GM12872 (cell line): Measurements from ENCODE around the gene SNRPE.

Experiments used
- TF ChIP-seq, protein P1 (sequence below): IDR thresholded peaks from 3 replicates; pipeline ENCODE4 v1.5.1; 2011; ENCODE audit warnings: low read depth, mild to moderate bottlenecking, low read length, moderate library complexity; ENCODE audit not compliant: insufficient read depth

SNRPE gene

DNA sequence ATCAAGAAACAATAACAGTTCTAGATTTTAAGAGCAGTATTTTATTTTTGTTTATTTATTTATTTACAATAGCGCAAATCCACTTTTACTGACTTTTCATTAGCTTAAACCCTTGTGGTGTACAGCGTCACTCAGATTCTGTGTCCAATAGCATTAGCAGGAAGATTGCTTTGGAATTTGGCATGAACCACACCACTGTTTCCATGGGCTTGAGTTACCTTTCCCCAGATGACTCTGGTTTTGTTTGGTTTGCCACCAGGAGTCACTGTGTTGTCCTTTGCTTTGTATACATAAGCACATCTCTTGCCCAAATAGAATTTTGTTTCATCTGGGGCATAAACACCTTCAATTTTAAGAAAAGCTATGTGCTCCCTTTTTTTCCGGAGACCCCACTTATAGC is 25.9 kb upstream of the SNRPE start:
- TF ChIP-seq, protein P1, sequence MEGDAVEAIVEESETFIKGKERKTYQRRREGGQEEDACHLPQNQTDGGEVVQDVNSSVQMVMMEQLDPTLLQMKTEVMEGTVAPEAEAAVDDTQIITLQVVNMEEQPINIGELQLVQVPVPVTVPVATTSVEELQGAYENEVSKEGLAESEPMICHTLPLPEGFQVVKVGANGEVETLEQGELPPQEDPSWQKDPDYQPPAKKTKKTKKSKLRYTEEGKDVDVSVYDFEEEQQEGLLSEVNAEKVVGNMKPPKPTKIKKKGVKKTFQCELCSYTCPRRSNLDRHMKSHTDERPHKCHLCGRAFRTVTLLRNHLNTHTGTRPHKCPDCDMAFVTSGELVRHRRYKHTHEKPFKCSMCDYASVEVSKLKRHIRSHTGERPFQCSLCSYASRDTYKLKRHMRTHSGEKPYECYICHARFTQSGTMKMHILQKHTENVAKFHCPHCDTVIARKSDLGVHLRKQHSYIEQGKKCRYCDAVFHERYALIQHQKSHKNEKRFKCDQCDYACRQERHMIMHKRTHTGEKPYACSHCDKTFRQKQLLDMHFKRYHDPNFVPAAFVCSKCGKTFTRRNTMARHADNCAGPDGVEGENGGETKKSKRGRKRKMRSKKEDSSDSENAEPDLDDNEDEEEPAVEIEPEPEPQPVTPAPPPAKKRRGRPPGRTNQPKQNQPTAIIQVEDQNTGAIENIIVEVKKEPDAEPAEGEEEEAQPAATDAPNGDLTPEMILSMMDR = no peak

DNA sequence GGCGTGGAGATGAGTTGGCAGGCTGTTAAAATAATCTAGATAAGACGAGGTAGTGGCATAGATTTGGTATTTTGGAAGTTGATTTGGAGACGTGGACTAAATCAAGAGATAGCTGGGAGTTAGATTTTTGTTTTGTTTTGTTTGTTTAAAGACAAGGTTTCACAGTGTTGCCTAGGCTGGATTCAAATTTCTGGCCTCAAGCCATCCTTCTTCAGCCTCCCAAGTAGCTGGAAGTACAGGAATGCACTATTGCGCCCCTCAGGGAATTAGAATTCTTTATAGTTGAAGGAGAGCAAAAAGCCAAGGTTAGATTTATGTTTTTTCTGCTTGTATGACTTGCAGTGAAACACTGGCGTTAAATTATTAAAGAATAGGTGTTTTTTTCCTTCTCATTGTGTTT is 22.3 kb upstream of the SNRPE start:
- TF ChIP-seq, protein P1 = no peak

DNA sequence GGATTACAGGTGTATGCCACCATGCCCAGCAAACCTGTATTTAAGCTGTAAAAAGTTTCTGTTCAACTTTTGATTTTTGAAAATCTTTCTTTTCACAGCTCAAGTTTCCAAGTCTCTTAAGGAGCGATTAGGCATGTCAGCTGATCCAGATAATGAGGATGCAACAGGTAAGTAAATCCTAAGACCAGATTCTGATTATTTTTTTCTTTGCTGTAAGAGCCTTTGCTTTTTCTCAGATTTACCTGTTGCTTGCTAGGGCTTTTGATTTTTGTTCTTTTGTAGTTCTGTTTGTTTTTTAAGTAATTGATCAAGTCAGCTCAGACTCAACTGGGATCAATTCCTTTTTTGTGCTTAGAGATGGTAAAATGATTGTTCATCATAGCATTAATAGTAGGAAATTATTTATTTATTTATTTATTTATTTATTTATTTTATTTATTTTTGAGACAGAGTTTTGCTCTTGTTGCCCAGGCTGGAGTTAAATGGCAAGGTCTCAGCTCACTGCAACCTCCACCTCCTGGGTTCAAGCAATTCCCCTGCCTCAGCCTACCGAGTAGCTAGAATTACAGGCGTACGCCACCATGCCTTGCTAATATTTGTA is 21.1 kb upstream of the SNRPE start:
- TF ChIP-seq, protein P1 = no peak

DNA sequence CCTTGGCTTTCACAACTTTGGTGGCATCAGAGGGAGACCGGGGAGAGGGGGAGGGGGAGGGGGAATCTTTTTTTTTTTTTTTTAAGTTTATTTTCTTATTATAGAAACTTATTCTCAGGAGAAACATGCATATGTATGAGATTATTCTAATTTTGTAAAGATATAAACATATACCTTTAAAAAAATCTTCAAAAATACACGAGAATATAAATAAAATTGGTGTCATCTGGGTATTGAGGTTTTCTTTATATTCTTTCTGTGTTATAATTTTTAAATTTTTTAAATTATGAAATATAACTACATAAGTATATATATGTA is 18.9 kb upstream of the SNRPE start:
- TF ChIP-seq, protein P1 = no peak

DNA sequence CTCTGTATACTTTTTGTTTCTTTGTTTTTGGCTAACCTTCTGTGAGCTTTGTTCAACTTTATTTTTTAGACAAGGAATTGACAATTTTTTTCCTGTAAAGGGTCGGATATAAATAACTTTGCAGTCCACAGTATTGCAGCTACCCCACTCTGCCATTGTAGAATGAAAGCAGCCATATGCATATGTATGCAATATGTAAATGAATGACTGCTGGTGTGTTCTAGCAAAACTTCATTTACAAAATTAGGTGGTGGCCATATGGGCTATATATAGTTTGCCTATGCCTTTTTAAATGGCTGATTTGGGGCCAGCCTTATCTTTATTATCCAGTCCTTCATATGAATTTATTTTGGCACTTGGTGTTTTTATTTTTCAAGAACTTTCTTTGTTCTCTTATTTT is 18.0 kb upstream of the SNRPE start:
- TF ChIP-seq, protein P1 = no peak

DNA sequence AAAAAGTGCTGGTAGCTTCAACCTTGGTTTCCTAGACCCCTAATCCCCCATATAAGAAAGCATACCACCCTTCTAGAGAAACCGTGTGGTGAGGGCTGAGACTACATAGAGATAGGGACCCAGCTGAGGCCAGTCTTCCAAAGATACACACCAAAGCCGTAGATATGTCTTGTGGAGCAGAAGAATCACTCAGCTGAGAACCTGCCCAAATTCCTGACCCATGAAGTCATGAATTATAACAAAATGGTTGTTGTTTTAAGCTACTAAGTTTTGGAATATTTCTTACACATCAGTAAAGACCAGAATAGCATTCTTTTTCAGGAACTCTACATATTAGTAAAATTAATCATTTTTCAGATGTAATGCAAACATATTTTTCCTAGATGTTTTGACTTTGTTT is 3.3 kb upstream of the SNRPE start:
- TF ChIP-seq, protein P1 = no peak

DNA sequence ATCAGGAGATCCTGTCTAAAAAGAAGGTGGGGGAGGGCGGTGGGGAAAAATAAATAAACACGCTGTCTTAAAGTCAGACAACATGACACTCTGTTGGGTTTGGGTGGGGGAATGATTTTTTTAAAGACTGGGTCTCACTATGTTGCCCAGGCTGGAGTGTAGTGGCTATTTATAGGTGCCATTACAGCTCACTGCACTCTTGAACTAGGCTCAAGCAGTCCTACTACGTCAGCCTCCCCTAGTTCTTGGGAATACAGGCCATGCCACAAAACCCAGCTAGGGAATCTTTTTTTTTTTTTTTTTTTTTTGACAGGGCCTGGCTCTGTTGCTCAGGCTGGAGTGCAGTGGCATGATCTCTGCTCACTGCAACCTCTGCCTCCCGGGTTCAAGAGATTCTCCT is 2.4 kb upstream of the SNRPE start:
- TF ChIP-seq, protein P1 = no peak
